Measurements from ENCODE around the gene CASZ1.

The CASZ1 gene

GRCh38 chr1:10773851-10774614 is 22.4 kb downstream of the CASZ1 start:
- DNase-seq (ENCODE audit: low read depth in 3 of 3) = no peak

- no peak for DNase-seq (ENCODE audit: low read depth in 3 of 3)
These were observed 23.1 kb downstream of the CASZ1 start for GRCh38 chr1:10773376-10773775.

GRCh38 chr1:10772711-10773110 is 23.7 kb downstream of the CASZ1 start:
- DNase-seq (ENCODE audit: low read depth in 3 of 3) = no peak

GRCh38 chr1:10771789-10772188 is 24.7 kb downstream of the CASZ1 start:
- DNase-seq (ENCODE audit: low read depth in 3 of 3) = no peak

- no peak for DNase-seq (ENCODE audit: low read depth in 3 of 3)
These were observed 27.9 kb downstream of the CASZ1 start for GRCh38 chr1:10768552-10768951.

- no peak for DNase-seq (ENCODE audit: low read depth in 3 of 3)
These were observed 29.2 kb downstream of the CASZ1 start for GRCh38 chr1:10767282-10767681.

- DNase-seq (ENCODE audit: low read depth in 3 of 3) = no peak
These were observed 30.5 kb downstream of the CASZ1 start for GRCh38 chr1:10765734-10766478.

GRCh38 chr1:10765304-10765703 is 31.1 kb downstream of the CASZ1 start:
- DNase-seq (ENCODE audit: low read depth in 3 of 3) = no peak

- DNase-seq (ENCODE audit: low read depth in 3 of 3) = no peak
These were observed 32.1 kb downstream of the CASZ1 start for GRCh38 chr1:10764296-10764798.

GRCh38 chr1:10762875-10763274 is 33.6 kb downstream of the CASZ1 start:
- DNase-seq (ENCODE audit: low read depth in 3 of 3) = no peak

GRCh38 chr1:10762153-10762523 is 34.3 kb downstream of the CASZ1 start:
- no peak for DNase-seq (ENCODE audit: low read depth in 3 of 3)

GRCh38 chr1:10761503-10762152 is 34.8 kb downstream of the CASZ1 start:
- no peak for DNase-seq (ENCODE audit: low read depth in 3 of 3)

- DNase-seq (ENCODE audit: low read depth in 3 of 3) = no peak
These were observed 35.6 kb downstream of the CASZ1 start for GRCh38 chr1:10760566-10761502.

- no peak for DNase-seq (ENCODE audit: low read depth in 3 of 3)
These were observed 36.8 kb downstream of the CASZ1 start for GRCh38 chr1:10759413-10760200.

- DNase-seq (ENCODE audit: low read depth in 3 of 3) = no peak
These were observed 39.6 kb downstream of the CASZ1 start for GRCh38 chr1:10756842-10757241.

GRCh38 chr1:10755970-10756521 is 40.4 kb downstream of the CASZ1 start:
- DNase-seq (ENCODE audit: low read depth in 3 of 3) = peak in 2 of 3 donors; percentile 33 to 36

GRCh38 chr1:10754568-10755329 is 41.7 kb downstream of the CASZ1 start:
- no peak for DNase-seq (ENCODE audit: low read depth in 3 of 3)

- no peak for DNase-seq (ENCODE audit: low read depth in 3 of 3)
These were observed 43.1 kb downstream of the CASZ1 start for GRCh38 chr1:10753299-10753698.

GRCh38 chr1:10751561-10752085 is 44.8 kb downstream of the CASZ1 start:
- no peak for DNase-seq (ENCODE audit: low read depth in 3 of 3)

Measured in stimulated activated CD4-positive, alpha-beta T cell treated with anti-CD3 and anti-CD28 coated beads, TNF-alpha, amount 100 ng/mL, for 48 hours (primary cell).